PFSK-1 (cell line): ENCODE measurements around the gene ANKH.

Experiments
- FOXP2 ChIP-seq: optimal IDR thresholded peaks from 2 replicates; pipeline ENCODE3; 2011; ENCODE audit warnings: borderline replicate concordance, control low read depth, inconsistent platforms; ENCODE audit not compliant: insufficient read depth; ENCODE audit errors: extremely low read length, extremely low read depth
- POLR2AphosphoS5 ChIP-seq: IDR thresholded peaks from 2 replicates; pipeline ENCODE4 v1.6.1; 2012; ENCODE audit warnings: low read depth, mild to moderate bottlenecking, control low read depth, low read length, moderate library complexity
- REST ChIP-seq, 2 experiments: IDR thresholded peaks; 2 replicates each; pipeline versions ENCODE4 v1.6.1 to v1.8.0; 2011 to 2012; ENCODE audit warnings: low read depth in 2 of 2, low read length in 2 of 2, control low read depth in 1 of 2, inconsistent platforms in 1 of 2, mild to moderate bottlenecking in 1 of 2, moderate library complexity in 1 of 2; ENCODE audit not compliant: insufficient read depth in 1 of 2
- SIN3A ChIP-seq: IDR thresholded peaks from 2 replicates; pipeline ENCODE4 v1.6.1; 2012; ENCODE audit warnings: mild to moderate bottlenecking, low read length, moderate library complexity, borderline replicate concordance; ENCODE audit not compliant: insufficient read depth
- TAF1 ChIP-seq: IDR thresholded peaks from 2 replicates; pipeline ENCODE4 v1.6.1; 2012; ENCODE audit warnings: low read length, control low read depth, borderline replicate concordance; ENCODE audit not compliant: insufficient read depth

Gene ANKH

GRCh38 chr5:14913096-14913495 lies 41.5 kb upstream of the ANKH start:
- TF ChIP-seq FOXP2 = no peak
- no peak for TF ChIP-seq REST (IDR thresholded peaks at IDR 0.05; ENCODE audit: insufficient read depth in 1 of 2, low read depth in 2 of 2, low read length in 2 of 2)
- no peak for TF ChIP-seq POLR2AphosphoS5
- TF ChIP-seq TAF1 = no peak

GRCh38 chr5:14912206-14912605 lies 40.6 kb upstream of the ANKH start:
- TF ChIP-seq SIN3A (no peak), REST (IDR thresholded peaks at IDR 0.05; ENCODE audit: insufficient read depth in 1 of 2, low read depth in 2 of 2, low read length in 2 of 2) (no peak), FOXP2 (no peak), TAF1 (no peak), POLR2AphosphoS5 (no peak)

- no peak for TF ChIP-seq SIN3A
- no peak for TF ChIP-seq POLR2AphosphoS5
- TF ChIP-seq REST (IDR thresholded peaks at IDR 0.05; ENCODE audit: insufficient read depth in 1 of 2, low read depth in 2 of 2, low read length in 2 of 2) = no peak
- TF ChIP-seq FOXP2 = no peak
- no peak for TF ChIP-seq TAF1
Measured at GRCh38 chr5:14909369-14909768, 37.8 kb upstream of the ANKH start.

GRCh38 chr5:14908172-14908571 lies 36.6 kb upstream of the ANKH start:
- no peak for TF ChIP-seq FOXP2
- no peak for TF ChIP-seq REST (IDR thresholded peaks at IDR 0.05; ENCODE audit: insufficient read depth in 1 of 2, low read depth in 2 of 2, low read length in 2 of 2)
- no peak for TF ChIP-seq SIN3A
- TF ChIP-seq TAF1 = no peak
- no peak for TF ChIP-seq POLR2AphosphoS5

- TF ChIP-seq POLR2AphosphoS5 (no peak), SIN3A (no peak)
Measured at GRCh38 chr5:14906628-14907027, 35.0 kb upstream of the ANKH start.
